CD4-positive, alpha-beta T cell treated with Interleukin-12 subunit alpha and Interleukin-12 subunit beta, for 1 hour (primary cell): ENCODE data around the gene CDC42EP4.

Experiments
- DNase-seq: peaks from one replicate; pipeline ENCODE4 v3.0.0-alpha.2; 2020

Gene CDC42EP4

GRCh38 chr17:73247726-73248125 lies 64.1 kb downstream of the CDC42EP4 start:
- DNase-seq: no peak

GRCh38 chr17:73240561-73240960 lies 71.2 kb downstream of the CDC42EP4 start:
- no peak for DNase-seq

GRCh38 chr17:73237714-73238113 lies 74.1 kb downstream of the CDC42EP4 start:
- no peak for DNase-seq

- no peak for DNase-seq
These were observed 77.1 kb downstream of the CDC42EP4 start for GRCh38 chr17:73234736-73235135.
